GM21619 (cell line): ENCODE measurements around the gene SLC25A21.

ENCODE experiments used
- ATAC-seq: cut with Tn5 transposase; IDR thresholded peaks from one replicate; pipeline ENCODE4 v1.9.1; 2021; ENCODE audit not compliant: unreplicated experiment

Gene SLC25A21

DNA sequence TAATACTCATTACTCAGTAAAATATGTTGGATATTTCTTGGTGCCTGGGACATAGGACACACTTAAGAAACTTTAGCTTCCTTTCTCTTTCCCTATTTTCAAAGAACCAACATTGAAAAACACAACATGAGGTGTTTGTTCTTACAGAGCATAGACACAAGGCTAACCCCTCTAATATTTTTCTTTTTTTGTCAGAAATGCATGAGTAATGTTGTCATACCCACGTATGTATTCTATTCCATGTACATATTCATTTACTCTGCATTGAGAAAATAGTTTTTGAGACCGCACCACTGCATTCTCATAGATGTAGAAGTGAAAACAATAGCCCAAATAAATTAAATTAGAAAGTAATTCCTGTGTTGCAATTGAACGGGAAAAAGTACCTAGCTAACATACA is 497.7 kb downstream of the SLC25A21 start:
- no peak for ATAC-seq

DNA sequence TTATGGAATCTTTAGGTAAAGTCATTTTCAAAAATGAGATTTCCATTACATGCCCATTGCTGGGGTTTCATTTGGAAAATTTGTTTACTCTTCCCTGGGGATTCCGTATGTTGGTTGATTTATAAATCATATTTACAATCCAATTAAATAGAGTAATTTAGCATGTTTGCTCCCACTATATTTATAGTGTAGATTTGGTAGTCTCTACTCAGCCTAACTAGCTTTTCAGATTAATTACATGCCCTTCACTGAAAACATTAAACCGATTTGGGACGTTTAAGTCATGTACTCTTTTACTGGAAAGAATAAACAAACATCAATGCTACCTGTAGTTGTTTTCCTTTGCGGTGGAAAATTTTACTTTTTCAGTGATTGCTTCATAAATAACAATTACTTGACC is 500.3 kb downstream of the SLC25A21 start:
- ATAC-seq: no peak

DNA sequence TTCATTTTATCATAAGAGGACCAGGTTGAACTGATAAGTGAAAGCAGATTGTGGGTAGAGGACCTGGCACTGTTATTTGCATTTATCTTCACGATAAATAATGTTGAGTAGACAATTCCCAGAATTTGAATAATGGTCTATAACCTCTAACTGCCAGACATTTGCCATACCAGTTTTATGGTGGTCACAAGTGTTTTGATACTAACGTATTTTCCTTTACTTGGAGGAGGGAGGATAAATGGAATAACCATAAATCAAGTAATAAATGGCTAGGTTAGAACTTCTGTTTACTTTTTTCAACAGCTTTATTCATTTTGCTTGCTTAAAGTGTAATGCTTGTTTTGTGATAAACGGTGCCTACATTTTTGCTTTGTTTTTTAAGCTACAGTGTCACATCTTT is 501.3 kb downstream of the SLC25A21 start:
- ATAC-seq: no peak

DNA sequence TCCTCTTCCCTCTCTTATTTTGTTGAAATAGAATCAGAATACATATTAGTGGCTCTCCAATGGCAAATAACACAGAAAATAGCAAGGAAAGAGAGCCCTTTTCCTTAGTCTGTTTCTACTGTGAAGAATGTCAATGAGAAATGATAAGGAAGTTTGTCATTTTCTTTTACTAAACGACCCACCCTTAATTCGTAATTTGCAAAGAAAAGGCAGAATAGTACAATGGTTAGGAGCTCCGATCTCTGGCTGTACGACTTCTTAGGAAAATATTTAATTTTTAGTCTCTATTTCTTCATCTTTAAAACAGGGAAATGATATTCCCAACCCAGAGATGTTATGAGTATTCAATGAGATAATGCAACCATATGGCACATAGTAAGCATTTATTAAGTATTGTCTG is 504.7 kb downstream of the SLC25A21 start:
- ATAC-seq: no peak

DNA sequence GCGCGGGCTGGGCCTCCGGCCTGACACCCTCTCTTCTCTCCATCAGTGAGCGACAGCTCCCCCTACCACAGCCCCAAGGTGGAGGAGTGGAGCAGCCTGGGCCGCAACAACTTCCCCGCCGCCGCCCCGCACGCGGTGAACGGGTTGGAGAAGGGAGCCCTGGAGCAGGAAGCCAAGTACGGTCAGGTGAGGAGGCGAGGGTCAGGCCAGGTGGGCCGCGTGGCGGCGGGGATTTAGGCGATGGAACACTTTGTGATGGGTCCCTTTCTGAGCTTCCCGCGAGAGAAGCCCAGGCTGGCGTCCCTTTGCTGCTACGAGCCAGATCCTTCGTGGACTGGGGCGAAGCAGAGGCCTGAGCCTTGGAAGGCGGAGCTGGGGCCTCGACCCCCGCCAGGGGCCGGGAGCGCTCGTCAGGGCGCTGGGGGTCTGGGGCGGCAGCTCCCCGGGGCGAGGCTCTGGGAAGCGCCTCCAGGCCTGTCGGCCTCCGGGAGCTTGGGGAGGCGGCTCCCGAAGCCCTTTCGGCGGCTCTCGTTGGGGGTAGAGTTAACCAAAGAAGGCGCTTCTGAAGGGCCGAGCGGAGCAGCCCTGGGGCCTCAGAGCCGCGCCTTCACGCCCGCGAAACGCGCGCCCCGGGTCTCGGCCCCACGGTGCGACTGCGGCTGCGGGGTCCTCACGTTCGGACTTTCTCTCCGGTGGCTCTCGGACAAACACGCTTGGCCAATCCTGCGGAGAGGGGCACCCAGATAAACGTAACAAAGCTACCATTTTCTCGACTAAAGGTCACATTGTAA is 505.8 kb downstream of the SLC25A21 start:
- no peak for ATAC-seq

DNA sequence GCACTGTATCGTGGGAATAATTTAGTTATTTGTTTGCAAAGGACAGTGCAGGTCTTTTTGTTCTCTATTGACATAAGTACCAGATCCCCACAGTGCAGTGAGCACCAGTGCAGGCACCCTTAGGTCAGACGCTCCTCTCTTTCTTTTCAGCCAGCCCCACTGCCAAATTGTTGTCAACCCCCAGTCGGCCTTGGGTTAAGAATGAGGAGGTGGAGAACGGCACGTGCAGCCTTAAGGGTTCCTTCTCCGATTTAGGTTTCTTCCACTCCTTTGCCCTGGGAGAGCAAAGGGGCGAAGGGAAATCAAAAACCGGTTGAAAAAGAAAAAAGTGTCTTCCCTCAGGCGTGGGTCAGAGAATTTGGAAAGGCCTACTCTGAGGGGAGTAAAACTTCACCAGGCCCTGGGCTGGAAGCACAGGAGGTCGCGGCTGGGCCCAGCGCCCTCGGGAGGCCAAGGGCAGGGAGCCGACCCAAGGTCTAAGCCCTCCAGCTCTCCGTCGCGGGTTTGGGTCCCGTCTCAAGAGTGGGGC is 506.5 kb downstream of the SLC25A21 start:
- no peak for ATAC-seq

DNA sequence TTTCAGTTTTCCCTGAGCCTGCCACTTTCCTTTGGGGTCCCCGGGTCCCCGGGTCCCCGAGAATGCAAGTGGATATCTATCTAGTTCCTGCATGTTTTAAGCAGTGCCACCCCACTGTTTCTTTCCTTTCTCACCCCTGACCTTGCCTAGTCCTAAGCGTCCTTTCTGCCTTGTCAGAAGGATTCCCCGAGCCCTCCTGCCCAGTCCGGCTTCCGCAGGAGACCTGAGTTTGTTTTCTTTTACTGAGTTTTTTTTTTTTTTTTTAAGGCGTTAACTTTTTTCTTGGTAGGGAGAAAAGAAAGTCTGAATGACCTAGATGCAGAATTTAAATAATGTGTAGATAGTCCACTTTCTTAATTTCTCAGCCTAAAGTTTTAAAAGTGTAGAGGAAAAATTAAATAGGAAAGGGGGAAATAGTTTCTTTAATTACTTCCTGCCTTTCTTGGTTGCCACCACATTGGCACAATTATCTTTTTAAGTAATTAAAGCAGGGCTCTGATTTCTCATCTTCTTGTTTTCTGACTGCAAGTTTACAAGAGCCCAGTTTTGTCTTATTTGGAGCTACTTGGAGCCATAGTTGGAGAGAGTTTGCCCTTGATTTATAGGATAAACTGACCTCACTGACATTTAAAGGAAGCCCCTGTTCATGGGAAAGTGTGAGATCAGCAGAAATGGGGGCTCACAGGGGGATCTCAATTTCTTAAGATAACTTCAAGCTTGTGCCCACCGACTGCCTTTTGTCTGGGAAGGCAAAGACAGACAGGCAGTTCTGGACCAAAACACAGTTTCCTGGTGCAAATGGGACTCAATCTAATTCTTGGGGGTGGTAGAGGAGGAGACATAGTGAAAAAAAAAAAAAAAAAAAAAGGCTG is 507.8 kb downstream of the SLC25A21 start:
- ATAC-seq: no peak

DNA sequence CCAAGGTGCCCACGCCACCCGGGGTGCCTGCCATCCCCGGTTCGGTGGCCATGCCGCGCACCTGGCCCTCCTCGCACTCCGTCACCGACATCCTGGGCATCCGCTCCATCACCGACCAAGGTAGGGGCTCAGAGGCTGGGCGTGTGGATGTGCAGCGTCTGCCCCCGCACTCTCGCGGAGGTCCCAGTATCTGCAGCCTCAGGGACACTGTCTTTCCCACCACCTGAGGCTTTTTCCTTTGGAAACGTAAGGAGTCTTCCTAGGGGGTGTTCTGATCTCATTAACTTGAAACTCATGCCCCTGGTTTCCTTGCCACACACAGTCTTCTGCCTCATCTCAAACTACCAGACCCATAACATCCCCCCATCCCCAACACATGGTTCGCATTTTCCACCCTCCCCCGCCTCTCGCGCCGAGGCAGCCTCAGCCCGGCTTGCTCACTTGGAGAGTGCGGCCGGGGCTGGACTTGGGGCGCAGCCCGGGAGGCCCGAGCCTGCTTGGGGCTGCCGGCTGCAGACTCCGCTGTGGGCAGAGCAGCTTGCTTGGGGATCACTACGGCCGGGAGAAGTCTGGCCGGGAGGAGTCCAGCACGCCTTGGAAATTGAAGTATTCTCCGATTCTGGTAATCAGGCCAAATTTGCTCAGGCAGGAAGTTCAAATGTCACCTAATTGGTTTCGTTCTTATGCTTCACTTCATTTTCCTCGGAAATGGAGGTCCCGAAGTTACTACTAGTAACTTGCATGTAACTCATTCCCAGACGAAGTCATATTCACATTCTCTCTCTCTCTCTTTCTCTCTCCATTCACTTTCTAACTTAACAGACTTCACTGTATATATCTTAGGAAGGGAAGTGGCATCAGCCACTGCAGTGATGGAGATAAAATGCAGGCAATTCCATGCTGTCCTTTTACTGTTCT is 508.7 kb downstream of the SLC25A21 start:
- ATAC-seq: no peak

DNA sequence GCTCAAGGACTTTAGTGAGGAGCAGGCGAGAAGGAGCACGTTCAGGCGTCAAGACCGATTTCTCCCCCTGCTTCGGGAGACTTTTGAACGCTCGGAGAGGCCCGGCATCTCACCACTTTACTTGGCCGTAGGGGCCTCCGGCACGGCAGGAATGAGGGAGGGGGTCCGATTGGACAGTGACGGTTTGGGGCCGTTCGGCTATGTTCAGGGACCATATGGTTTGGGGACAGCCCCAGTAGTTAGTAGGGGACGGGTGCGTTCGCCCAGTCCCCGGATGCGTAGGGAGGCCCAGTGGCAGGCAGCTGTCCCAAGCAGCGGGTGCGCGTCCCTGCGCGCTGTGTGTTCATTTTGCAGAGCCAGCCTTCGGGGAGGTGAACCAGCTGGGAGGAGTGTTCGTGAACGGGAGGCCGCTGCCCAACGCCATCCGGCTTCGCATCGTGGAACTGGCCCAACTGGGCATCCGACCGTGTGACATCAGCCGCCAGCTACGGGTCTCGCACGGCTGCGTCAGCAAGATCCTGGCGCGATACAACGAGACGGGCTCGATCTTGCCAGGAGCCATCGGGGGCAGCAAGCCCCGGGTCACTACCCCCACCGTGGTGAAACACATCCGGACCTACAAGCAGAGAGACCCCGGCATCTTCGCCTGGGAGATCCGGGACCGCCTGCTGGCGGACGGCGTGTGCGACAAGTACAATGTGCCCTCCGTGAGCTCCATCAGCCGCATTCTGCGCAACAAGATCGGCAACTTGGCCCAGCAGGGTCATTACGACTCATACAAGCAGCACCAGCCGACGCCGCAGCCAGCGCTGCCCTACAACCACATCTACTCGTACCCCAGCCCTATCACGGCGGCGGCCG is 509.6 kb downstream of the SLC25A21 start:
- no peak for ATAC-seq

DNA sequence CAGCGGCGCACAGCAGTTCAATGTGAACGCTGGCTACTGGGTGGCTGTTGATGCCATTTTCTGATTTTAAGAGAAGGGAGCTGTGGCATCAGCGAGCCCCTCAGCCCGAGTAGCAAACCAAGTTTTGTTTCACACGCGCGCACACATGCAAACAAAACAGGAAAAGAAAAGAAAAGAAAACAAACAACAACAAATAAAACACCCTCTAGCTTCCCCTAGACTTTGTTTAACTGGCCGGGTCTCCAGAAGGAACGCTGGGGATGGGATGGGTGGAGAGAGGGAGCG is 510.2 kb downstream of the SLC25A21 start:
- ATAC-seq: no peak

DNA sequence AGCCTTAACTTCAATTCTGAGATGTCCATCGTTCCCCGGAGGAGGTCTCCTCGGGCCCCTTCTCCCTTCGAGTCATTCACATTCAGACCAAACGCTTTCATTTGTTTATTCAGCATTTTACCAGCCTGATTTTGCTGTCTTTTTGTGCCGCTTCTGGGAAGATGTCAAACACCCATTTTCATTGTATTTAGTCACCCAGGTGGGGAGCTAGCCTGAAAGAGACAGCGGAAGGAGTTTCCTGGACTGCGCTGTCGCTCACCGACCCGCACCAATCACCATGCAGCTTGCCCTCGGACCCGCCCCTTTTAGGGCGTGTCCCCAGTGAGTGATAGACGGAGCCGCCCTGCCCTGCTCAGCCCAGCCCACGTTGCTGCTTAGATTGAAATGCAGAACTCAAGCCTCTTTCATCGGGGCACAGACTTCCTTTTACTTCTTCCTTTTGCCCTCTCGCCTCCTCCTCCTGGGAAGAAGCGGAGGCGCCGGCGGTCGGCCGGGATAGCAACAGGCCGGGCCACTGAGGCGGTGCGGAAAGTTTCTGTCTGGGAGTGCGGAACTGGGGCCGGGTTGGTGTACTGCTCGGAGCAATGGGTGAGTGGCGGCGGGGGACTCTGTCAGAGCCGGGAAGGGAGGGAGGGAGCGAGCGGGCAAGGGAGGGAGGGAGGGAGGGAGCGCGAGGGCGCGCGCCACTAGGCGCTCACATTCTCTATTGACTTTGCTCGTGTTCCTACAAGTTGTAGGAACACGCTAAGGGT is 510.7 kb downstream of the SLC25A21 start, which contains the start of gene PAX9:
Gene PAX9, plus strand, starts transcription at position 355 of the 752 bp plus-strand sequence. Its CDS starts 230 bp downstream, at position 585.
- ATAC-seq: peak; percentile 67

DNA sequence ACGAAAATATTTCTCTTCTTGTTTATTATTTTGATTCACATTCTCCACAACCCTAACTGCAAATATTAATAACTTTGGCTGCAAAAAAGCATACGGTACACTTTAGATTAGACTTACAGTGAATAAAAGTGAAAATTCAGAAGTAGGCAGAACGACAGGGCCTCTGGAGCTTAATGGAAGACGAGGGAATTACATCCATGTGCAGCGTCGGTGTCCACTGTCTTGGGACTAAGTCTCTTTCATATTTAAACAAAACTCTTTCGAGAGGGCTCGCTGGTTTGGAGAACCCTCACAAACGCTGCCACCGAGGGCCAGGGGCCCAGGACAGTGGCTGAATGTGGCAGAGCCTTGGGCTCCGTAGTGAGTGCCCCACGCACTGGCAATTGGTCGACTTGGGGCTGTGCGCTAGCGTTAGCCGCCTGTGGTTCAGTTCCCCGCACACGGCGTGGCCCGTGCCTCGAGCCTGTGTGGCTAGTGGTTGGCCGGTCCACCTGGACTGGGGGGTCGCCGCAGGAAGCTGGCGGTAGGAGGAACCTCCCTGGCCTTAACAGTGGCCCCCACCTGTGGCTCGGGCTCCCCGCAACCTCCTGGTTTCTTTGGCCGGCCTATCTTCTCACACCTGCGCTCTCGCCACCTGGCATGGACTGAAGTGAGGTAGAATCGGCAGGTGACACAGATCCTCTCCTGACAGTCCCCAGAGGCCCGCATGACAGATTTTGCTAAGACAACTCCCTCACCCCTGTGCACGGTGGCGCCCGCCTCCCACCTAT is 511.5 kb downstream of the SLC25A21 start:
- ATAC-seq: no peak

DNA sequence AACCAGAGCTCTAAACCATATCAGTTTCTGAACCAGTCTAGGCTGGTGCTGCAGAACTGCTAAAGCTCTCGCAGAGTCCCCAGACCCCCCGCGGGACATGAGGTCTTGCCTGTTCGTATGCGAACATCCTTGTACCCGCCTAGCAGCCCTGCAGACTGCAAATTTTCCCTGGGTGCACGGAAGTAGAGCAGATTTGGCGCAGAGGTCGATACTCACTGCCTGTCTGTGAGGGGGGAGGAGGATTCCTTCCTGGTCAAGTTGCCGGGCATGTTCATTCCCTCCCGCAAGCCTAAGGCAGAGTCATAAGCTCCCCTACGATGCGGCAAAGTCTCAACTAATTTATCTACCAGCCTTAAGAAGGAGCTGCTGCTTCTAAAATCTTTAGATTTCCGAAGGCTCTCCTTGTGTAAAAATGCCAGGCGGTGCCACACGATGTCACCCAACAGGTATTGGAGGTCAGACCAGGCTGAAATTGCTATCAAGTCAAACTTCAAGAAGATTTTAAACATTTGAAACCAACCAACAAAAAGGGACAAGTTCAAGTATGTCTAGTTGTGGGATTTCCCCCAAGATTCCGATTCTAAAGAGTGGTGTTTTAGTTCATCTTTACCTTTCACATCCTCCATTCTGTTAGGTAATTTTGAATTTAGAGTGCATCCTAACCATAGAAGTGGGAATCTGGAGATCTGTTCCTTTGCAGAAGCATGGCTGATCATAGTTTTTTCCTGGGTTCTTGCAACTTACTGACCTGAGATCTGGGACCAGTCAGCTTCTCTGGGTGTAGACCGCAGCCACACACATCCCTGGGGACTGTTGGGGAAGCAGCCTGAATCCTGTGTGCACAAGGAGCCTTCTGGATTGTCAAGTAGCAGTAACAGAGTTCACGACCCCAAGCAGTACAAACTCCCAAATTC is 512.3 kb downstream of the SLC25A21 start:
- no peak for ATAC-seq

DNA sequence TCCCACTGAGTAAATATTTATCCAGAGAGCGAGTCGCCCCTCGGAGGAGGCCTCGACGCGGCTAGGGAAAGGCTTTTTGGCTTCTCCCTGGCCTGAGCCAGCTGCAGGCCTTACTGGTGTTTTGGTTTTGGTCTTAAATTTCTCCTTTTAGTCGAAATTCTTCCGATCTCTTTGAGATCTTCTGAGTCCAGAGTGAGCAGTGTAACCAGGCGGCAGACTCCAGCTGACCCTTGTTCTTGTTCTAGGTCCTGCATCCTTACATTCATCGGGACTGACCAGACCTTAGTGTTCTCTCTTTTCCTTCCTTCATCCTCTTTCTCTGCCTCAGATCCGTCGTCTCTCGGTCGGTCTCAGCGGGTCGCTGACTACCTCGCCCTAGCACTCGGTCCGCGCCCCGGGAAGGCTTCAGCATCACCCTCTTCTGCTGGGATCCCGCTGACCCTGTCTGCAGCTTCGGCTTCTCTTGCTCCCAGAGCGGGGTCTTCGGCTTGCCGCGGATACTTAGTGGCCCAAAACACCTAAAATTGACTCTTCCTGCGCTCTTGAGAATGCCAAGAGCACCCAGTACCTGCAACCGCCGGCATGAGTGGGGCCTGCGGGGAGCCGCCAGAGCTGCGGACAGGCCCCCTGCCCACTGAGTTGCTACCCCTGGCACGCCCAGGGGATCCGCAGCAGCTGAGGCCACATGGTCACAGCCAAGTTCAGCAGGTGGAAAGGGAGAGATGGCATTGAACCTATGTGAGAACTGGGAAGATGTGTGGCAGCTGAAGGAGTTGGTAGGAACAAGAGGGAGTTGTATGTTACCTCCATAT is 513.2 kb downstream of the SLC25A21 start:
- no peak for ATAC-seq

DNA sequence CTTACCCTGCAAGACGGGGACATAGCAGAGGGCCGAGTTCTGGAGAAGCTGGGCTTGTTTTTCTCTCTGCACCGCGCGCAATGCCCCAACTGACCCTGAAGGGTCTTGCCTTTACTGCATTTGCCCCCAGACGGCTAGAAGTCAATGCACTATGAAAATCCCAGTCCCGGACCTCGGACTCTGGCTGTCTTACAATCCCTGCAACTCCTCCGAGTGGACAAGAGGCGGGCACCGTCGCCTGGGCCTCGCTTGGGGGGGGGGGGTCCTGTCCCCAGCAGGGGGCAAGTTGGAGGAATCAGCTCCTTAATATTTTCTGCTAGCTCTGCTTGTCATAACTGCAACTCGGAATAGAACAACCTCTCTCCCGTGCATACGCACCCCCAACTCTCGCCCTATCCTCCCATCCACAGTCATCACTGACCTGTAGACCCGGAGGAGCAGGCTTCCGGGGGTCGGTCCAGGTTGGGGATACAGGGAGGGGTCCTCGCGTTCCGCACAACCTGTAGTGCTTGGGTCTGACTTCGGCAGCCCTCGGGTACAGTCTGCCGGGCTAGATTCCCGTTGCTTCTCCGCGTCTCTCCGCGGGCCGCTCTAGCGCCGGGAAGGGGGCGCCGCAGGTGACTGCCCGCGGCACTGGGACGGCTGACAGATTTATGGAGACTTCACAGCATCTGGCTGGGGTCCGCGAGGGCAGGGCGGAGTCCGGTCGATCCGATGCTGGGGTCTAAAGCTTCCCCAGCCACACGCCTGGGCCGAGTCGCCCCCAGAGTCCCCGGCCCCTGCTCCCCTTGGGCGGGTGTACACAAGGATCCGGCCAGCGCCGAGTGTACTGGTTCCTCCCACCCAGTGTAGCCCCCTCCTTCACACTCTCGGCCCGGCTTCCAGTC is 514.0 kb downstream of the SLC25A21 start:
- no peak for ATAC-seq
